IPS DF 6.9 (cell line): ENCODE data around the gene LCK.

Experiments
- DNase-seq: peaks from one replicate; pipeline ENCODE4 v3.0.0-alpha.2; 2013; ENCODE audit warnings: low read depth, low spot score
- H3K27ac ChIP-seq: one replicate; pipeline ENCODE4 v1.5.1; 2013; ENCODE audit warnings: low read length, control low read depth
- H3K27me3 ChIP-seq: 2 replicates; pipeline ENCODE4 v1.6.1; 2013; ENCODE audit warnings: mild to moderate bottlenecking, low read length; ENCODE audit not compliant: control insufficient read depth, insufficient read depth
- H3K36me3 ChIP-seq: 2 replicates; pipeline ENCODE4 v1.6.1; 2013; ENCODE audit warnings: low read length; ENCODE audit not compliant: control insufficient read depth, insufficient read depth
- H3K4me1 ChIP-seq: 2 replicates; pipeline ENCODE4 v1.6.1; 2013; ENCODE audit warnings: low read length; ENCODE audit not compliant: control insufficient read depth, insufficient read depth
- H3K4me3 ChIP-seq: 2 replicates; pipeline ENCODE4 v1.5.1; 2013; ENCODE audit warnings: mild to moderate bottlenecking, low read length
- H3K9me3 ChIP-seq: 2 replicates; pipeline ENCODE4 v1.6.1; 2013; ENCODE audit warnings: low read length, inconsistent platforms; ENCODE audit not compliant: control insufficient read depth, insufficient read depth
- WGBS: extraction: QIAGEN DNeasy Blood & Tissue Kit; methylation state at CpG from one replicate; pipeline ENCODE4 v1.1.7; 2013; ENCODE audit warnings: mixed read lengths, missing lambda C conversion rate; ENCODE audit not compliant: insufficient read length, insufficient coverage; 5-methylcytosine and 5-hydroxymethylcytosine counted together

LCK gene

DNA sequence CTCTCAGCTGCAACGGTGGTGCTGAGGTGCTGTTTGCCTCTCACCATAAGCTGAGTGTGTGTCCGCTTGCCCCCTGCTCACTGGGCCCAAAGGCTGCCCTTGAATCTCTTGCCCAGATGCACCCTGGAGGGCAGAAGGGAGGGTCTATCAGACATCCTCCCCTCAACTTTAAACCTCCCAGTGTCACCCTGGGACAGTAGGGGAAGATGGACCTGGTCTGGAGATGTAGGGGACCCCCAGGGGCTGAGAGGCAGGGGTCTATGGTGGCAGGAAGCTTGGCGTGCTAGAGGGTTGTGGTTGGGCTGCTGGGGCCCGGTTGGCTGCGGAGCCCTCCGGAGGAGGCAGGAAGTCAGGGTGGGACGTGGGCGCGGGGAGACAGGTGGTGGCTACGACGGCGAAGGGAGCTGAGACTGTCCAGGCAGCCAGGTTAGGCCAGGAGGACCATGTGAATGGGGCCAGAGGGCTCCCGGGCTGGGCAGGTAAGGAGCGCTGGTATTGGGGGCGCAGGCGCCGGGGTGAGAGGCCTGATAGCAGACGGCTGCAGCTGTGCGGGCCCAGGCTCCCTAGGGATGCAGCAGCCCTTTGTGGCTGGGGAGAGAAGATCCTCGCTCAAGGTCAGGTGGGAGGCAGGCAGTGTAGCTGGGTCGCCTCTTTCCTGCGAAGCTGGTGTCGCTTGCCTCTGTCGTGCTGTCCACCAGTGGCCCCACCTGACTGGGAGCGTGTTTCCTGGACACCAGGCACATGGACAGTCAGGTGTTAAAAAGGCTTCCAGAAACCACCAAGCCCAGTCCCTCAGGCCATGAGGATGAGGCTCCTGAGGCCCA, at the start of gene LCK:
LCK (plus strand) TSS at position 373 of the 824 bp plus-strand sequence. CDS start 23,065 bp downstream, outside the sequence.
- Histone ChIP-seq H3K9me3 (no peaks in the 10 kb centered on the region), H3K4me3 (no peak within 1 kb of the TSS), H3K36me3 (no peaks in the 10 kb centered on the region), H3K27me3 (no peaks in the 10 kb centered on the region), H3K4me1 (peaks cover 6% of the 10 kb centered on the region; the same call in 1 of the 2 replicates), H3K27ac (no peak within 1 kb of the TSS)
- no peak for DNase-seq
- no CpG with 5 or more reads among the region's 25 CpGs for WGBS

DNA sequence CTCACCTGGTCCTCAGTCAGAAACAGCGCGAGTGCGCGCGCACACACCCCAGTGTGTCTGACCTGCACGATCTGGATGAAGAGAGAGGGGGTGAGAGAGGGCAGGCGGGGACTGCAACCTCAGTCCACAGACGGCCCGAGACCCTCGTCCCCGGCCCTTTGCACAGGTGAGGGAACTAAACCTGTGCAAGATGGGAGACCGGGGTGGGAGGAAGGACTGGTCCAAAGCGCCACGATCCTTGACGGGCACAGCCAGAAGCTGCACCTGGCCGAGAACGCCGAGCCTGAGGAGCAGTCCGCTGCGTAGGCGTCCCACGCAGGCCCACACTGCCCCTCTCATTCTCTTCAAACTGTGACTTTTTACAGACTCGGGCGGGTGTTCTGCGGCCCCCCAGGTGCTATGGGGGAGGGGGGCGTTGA, 46.1 kb upstream of the LCK start:
- 0 out of 2 replicates have a peak, but pooled peaks cover 4% of the 10 kb centered on the region for H3K4me1 ChIP-seq
- no peaks in the 10 kb centered on the region for H3K9me3 ChIP-seq
- no peaks in the 10 kb centered on the region for H3K27me3 ChIP-seq
- DNase-seq: no peak
- H3K27ac ChIP-seq: no peak overlapping the region
- no peaks in the 10 kb centered on the region for H3K36me3 ChIP-seq
- H3K4me3 ChIP-seq: peak overlapping the region; percentile 66; the same call in 1 of the 2 replicates
- WGBS: no CpG with 5 or more reads among the region's 26 CpGs

DNA sequence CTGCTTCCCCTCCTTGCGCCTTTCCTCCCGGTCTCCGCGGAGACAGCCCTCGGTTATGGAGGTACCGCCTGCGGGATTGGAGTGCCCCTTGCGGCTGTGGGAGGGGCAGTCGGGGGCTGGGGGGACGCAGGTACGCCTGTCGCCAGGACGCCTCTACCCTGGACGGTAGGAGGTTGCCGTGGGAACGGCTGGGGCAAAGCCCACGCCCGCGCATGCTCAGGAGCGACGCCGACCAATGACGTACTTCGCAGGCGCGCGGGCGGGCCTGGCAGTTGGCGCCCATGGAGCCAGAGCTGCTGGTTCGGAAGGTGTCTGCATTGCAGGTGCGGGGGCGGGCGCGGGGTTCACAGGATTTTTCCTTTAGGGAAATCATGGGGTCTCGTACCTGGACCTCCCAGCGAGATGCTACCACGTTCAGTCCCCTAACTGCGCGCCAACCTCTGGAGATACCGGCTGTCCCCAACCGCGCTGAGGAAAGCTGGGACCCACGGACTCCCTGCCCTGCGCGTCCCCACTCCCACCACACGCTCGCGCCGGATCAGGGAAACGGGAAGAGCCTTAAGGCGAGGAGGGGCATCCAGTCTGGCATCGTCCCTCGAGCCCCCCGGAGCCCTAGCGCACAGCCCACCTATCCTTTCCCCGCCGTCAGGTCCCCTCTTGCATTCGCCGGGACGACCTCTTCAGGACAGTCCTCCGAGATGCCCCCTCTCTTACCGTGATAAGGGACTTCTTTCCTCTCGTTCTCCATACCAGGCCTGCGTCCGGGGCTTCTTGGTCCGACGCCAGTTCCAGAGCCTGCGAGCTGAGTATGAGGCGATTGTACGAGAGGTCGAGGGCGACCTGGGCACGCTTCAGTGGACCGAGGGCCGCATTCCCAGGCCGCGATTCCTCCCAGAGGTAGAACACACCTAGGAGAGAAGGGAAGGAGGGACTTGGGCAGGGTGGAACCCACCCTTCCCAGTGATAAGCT, 45.4 kb upstream of the LCK start, which contains the start of gene IQCC:
IQCC (plus strand) TSS at position 271 of the 970 bp plus-strand sequence; CDS start at position 282, 11 bp downstream.
- H3K27me3 ChIP-seq: no peaks in the 10 kb centered on the region
- peak within 1 kb of the TSS; percentile 66; the same call in 1 of the 2 replicates for H3K4me3 ChIP-seq
- no peaks in the 10 kb centered on the region for H3K9me3 ChIP-seq
- peak; percentile 83 for DNase-seq
- no CpG with 5 or more reads among the region's 77 CpGs for WGBS
- 0 out of 2 replicates have a peak, but pooled peaks cover 4% of the 10 kb centered on the region for H3K4me1 ChIP-seq
- no peaks in the 10 kb centered on the region for H3K36me3 ChIP-seq
- no peak within 1 kb of the TSS for H3K27ac ChIP-seq

DNA sequence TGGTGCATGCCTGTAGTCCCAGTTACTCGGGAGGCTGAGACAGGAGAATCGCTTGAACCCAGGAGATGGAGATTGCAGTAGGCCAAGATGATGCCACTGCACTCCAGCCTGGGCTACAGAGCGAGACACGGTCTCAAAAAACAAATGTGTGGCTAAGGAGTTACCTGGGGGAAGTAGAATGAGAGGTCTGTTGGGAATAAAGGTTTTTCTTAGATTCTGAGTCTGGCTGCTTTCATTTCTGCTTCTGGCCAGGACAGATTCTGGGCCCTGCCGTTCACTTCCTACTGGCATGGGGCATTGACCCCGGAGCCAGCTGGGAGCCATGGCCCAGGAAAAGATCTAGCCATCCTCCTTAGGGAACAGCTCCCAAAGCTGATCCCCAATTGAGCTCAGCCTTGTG, 42.6 kb upstream of the LCK start:
- Histone ChIP-seq H3K27ac (no peak overlapping the region), H3K4me1 (no peaks in the 10 kb centered on the region), H3K36me3 (no peaks in the 10 kb centered on the region), H3K4me3 (no peak overlapping the region), H3K27me3 (no peaks in the 10 kb centered on the region), H3K9me3 (no peaks in the 10 kb centered on the region)
- DNase-seq: no peak
- WGBS: no CpG with 5 or more reads among the region's 6 CpGs

DNA sequence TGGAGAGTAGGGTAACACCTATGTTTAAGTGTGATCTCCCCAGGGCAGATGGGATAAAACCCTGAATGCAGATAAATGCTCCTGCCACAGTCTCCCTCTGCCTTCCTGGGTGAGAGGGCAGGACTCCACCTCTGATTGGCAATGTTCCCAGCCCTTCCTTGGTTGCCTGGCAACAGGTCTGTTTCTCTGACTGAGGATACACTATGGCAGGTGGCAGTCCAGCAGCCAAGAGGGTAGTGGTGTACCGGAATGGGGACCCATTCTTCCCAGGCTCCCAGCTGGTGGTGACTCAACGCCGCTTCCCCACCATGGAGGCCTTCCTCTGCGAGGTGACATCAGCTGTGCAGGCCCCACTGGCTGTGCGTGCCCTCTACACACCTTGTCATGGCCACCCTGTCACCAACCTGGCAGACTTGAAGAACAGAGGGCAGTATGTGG, 42.2 kb upstream of the LCK start, which contains the start of gene DCDC2B:
DCDC2B (plus strand) TSS at position 199 of the 438 bp plus-strand sequence; CDS start at position 204, 5 bp downstream.
- no peaks in the 10 kb centered on the region for H3K27me3 ChIP-seq
- H3K36me3 ChIP-seq: no peaks in the 10 kb centered on the region
- no CpG with 5 or more reads among the region's 5 CpGs for WGBS
- H3K4me1 ChIP-seq: no peaks in the 10 kb centered on the region
- no peak for DNase-seq
- no peak within 1 kb of the TSS for H3K4me3 ChIP-seq
- no peak within 1 kb of the TSS for H3K27ac ChIP-seq
- H3K9me3 ChIP-seq: no peaks in the 10 kb centered on the region

DNA sequence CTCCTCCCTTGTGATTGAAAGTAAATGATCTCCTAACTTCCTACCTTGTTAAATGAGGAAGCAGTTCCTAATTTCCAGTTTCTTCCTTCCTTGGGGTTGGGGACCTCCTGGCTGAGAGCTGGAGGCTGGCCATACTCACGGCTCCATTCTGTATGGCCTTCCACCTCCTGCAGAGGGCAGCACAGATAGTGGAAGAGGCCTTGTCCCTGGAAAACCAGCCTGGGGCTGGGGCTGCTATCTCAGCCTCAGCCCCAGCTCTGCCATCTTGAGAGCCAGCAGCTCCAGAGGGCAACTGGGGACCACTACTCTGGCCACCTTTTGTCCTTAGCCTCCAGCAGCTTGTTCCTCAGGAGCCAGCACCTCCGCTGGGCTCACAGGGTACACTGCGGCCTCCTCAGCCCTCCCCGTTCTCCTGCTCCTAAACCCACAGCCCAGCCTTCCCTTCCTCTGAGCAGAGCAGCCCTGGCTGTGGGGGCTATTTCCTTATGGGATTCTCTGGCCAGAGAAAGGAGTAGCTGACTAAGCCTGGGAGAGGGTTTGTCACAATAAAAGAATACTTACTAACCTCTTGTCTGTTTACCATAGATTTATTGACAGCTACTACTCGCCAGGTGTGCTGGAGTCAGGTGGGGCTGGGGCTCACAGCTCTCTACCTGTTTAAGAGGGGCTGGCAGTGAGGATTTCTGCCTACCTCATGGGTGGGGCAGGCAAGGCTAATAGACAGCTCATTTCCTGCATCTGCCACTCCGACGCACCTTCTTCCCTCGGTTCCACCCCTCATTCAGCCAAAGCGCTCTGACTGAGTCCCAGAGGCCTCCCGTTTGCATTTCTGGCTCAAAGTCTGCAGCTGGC, 35.2 kb upstream of the LCK start:
- no peak overlapping the region for H3K27ac ChIP-seq
- H3K4me3 ChIP-seq: no peak overlapping the region
- no peaks in the 10 kb centered on the region for H3K9me3 ChIP-seq
- no peaks in the 10 kb centered on the region for H3K27me3 ChIP-seq
- no CpG with 5 or more reads among the region's 10 CpGs for WGBS
- H3K36me3 ChIP-seq: peaks cover 9% of the 10 kb centered on the region; the same call in 1 of the 2 replicates
- H3K4me1 ChIP-seq: no peaks in the 10 kb centered on the region
- no peak for DNase-seq

DNA sequence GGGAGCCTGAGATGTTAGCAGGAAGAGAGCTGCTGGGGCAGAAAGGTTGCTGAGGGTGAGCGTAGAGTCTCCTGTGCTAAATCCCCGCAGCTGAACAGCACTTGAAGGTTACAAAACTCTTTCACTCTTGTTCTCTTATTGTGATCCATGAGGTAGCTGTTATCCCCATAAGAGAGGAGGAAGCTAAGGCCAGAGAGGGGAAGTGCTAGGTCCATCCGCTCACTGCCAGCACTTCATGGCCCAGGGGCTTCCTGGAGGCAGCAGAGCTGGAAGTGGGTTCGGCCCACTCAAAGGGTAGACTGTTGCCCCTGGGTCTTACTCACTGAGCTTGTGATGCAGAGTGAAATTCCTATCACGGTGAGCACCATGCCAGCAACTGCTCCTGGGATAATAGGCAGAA, 34.5 kb upstream of the LCK start:
- WGBS: no CpG with 5 or more reads among the region's 5 CpGs
- no peak for DNase-seq
- Histone ChIP-seq H3K27ac (no peak overlapping the region), H3K36me3 (peaks cover 9% of the 10 kb centered on the region; the same call in 1 of the 2 replicates), H3K4me3 (no peak overlapping the region), H3K4me1 (no peaks in the 10 kb centered on the region), H3K9me3 (no peaks in the 10 kb centered on the region), H3K27me3 (no peaks in the 10 kb centered on the region)

DNA sequence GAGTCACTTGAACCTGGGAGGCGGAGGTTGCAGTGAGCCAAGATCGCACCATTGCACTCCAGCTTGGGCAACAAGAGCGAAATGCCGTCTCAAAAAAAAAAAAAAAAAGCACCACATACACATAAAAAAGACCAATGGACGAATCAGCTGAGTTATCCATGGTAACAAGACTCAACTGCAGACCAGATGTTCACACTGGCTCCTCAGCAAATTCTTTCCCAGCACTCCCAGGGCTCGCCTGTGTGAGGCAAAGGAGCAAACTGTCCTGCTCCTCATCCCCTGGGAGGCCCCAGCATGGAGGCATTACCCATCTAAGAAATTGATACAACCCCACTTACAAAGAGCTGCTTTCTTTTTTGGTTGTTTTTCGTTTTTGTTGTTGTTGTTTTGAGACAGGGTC, 32.0 kb upstream of the LCK start:
- no peaks in the 10 kb centered on the region for H3K4me1 ChIP-seq
- DNase-seq: no peak
- no peaks in the 10 kb centered on the region for H3K9me3 ChIP-seq
- no peaks in the 10 kb centered on the region for H3K27me3 ChIP-seq
- WGBS: no CpG with 5 or more reads among the region's 7 CpGs
- H3K4me3 ChIP-seq: no peak overlapping the region
- peaks cover 11% of the 10 kb centered on the region for H3K36me3 ChIP-seq
- H3K27ac ChIP-seq: no peak overlapping the region

DNA sequence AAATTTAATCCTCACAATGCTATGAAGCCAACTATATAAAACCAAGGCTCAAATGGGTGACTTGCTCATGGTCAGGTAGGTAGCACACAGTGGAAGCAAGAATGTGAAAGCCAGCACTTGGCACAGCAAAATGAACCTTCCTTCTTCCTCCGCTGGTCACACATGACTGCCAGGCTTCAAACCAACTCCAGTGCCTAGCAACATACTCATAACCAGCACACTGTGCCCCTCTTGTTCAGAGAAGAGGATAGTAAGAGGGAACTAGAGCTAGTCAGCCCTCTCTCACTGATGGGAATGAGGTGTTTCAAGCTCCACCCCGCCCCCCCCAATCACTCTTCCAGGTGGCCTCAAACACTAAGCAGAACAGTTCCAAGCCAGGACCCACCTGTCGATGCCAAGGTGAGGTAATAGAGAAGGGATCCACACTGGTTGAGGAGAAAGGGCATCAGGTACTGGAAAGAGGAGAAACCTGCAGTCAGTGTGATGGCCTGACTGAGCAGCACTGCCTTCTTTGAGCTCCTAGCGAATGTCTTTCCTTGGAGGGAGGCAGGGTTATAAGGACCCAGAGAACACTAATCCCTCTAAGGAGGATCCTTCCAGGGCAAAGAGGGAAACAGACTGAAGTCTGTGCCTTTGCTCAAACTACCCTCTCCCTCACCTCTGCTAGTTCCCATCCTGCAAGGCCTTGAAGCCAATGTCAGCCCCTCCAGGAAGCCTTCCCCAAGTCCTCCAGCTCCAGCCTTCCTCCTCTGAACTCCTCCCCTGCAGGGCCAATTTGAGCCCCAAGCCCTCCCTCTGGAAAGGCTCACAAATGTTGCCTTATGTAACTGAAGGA, 30.1 kb upstream of the LCK start:
- no peak for DNase-seq
- no CpG with 5 or more reads among the region's 4 CpGs for WGBS
- peaks cover 9% of the 10 kb centered on the region for H3K36me3 ChIP-seq
- H3K4me1 ChIP-seq: no peaks in the 10 kb centered on the region
- H3K27me3 ChIP-seq: no peaks in the 10 kb centered on the region
- H3K27ac ChIP-seq: no peak overlapping the region
- H3K9me3 ChIP-seq: no peaks in the 10 kb centered on the region
- peak overlapping the region; percentile 92; the same call in 1 of the 2 replicates for H3K4me3 ChIP-seq
